GM18870 (cell line): ENCODE measurements around the gene DNAJC30.

ENCODE experiments used
- ATAC-seq: cut with Tn5 transposase; IDR thresholded peaks from one replicate; pipeline ENCODE4 v1.9.1; 2021; ENCODE audit warnings: moderate library complexity; ENCODE audit not compliant: unreplicated experiment

The DNAJC30 gene

GRCh38 chr7:73708961-73709549 is 25.8 kb upstream of the DNAJC30 start:
- no peak for ATAC-seq

DNA sequence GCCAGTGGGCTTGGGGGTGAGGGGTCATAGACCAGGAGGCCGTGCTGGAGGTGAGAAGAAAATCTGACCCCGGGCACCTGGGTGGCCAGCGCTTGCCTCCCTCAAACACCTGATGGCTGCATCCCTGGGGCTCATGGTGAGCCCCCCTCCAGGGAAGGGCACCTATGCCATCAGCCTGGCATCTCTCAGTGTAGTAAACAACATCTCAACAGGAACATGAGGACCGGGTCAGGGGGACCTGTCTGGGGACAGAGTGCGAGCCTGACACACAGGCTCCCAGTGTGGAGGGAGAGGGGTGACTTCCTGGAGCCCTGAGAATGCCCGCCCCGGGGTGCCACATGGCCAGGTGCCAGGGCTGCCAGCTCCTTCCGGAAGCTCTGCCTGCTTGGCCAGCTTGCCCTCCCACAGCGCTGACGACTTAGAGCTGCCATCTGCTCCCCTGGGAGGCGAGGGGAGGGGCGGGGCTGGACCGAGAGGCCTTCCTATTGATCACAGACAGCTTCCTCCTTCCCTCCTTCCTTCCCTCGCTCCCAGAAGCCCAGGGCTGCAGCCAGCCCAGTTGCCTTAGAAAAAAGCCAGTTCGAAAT is 23.9 kb upstream of the DNAJC30 start:
- ATAC-seq, result no peak

- no peak for ATAC-seq
Measured at GRCh38 chr7:73706126-73707044, 23.1 kb upstream of the DNAJC30 start.

- no peak for ATAC-seq
Measured at GRCh38 chr7:73705551-73705920, 22.3 kb upstream of the DNAJC30 start.

- ATAC-seq, result no peak
Measured at GRCh38 chr7:73704640-73705550, 21.6 kb upstream of the DNAJC30 start.

GRCh38 chr7:73703757-73704639 is 20.7 kb upstream of the DNAJC30 start:
- ATAC-seq, result no peak

DNA sequence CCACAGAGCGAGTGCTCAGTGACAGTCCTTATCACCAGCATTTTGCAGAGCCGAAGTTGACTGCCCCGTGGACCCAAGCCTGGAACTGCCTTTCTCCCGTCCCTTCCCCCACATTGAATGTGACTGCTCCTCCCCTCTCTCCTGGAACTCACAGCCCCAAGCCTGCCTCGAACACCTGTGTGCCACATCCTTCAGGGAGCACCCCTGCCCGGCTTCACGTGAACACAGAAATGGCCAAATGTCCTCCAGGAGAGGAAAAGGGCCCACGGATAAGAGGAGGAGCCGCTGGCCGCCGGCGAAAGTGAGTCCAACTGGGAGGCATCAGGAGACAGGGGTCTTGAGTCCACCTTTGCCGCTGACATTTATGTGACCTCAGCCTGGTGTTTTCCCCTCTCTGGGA is 20.0 kb upstream of the DNAJC30 start:
- no peak for ATAC-seq

DNA sequence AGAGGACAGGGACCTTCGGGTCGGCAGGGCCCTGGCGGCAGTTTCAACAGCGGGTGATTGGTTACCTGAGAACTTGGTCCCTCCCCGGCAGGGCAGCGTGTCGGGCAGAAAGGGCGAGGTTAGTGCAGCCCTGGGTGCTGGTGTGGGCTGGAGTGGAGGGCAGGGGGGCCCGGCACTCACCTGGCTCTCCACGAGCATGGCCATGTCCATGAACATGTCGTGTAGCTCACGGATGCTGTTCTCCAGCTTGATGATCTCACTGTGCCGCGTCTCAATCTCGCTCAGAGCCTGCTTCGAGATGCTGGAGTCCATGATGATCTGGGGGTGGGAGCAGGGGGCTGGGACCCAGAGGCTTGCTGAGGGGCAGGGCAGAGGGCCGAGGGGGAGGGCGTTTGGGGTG is 19.4 kb upstream of the DNAJC30 start:
- ATAC-seq, result no peak

- ATAC-seq, result no peak
Measured at GRCh38 chr7:73702226-73702625, 19.0 kb upstream of the DNAJC30 start.

GRCh38 chr7:73701357-73701995 is 18.2 kb upstream of the DNAJC30 start:
- no peak for ATAC-seq

DNA sequence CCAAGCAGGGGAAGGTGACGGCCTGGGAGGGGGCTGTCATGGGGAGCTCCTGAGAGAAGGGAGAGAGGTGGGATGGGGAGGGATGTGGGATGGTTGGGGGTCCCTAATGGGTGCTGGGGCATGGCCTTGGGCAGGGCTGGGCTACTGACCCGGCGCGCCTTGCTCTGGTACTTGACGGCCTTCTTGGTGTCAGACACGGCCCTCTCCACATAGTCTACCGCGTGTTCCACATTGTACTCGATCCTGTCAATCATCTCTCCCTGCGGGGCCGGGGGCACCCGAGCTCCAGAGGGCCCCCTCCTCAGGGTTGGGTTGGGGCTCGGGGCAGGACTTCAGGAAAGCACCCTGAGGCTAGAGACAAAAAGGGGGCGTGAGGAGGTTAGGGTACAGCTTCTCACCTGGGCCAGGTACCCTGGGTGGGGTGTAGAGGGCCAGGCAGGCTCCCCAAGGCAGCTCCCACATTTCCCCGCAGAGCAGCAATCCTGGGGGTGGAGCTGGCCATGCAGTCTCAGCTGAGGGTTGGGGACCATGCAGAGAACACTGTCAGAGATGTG is 17.4 kb upstream of the DNAJC30 start:
- no peak for ATAC-seq

DNA sequence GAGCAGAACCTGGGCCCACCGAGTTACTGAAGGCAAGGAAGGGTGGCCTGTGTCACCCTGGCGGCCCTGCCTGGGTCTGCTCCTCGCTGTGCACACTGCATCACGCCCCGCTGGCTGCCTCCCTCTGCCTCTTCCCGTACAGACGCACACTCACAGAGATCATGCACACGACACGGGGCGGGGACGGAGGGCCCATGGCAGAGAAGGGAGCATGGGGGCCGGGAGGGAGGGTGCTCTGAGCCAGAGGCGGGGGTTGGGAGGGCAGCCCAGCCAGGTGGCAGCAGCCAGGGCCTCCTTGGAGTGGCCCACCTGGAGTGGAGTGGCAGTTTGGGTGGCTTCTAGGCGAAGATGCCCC is 16.8 kb upstream of the DNAJC30 start:
- no peak for ATAC-seq

DNA sequence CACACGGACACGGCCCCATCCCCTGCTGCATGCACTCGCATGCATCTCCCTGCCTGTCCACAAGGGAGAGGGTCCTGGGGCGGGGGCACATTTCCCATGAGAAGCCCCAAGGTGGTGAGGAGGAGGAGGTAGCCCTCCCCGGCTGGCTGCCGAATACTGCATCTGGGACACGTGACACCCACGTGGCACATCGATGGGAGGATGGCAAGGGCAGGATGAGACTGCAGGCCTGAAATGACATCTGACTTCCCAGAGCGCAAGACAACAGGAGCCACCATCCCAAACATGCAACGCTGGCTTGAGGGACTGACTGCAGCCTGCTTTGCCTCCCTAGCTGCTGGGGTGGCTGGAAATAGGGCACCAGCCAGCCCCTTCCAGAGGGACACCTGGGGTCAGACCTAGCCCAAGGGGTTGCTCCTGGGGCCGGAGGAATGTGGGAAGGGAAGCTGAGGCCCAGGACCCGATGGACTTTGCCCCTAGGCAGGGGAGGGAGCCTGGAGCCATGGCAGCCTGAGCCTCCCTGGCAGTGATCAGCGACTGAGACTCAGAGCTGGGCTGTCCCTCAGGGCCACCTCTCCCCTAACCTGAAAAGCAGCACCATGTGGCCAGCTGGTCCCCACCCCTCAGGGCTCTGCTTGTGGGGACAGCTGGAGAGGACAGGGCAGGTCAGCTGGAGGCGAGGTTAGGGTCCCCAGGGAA is 16.3 kb upstream of the DNAJC30 start:
- ATAC-seq, result no peak

- ATAC-seq, result no peak
Measured at GRCh38 chr7:73698410-73698809, 15.2 kb upstream of the DNAJC30 start.

GRCh38 chr7:73696372-73696771 is 13.1 kb upstream of the DNAJC30 start:
- ATAC-seq, result no peak

GRCh38 chr7:73690646-73691045 is 7.4 kb upstream of the DNAJC30 start:
- no peak for ATAC-seq

GRCh38 chr7:73688288-73688687 is 5.0 kb upstream of the DNAJC30 start:
- ATAC-seq, result no peak

GRCh38 chr7:73685311-73685710 is 2.1 kb upstream of the DNAJC30 start:
- no peak for ATAC-seq
